Osteocyte (in vitro differentiated cells): ENCODE measurements around the gene HSFX1. TPM values are rescaled to one million over a fixed set of nuclear protein-coding genes. Genes with fewer than 3 reads are reported as not detected.
"Not testable (repeated sequence)": the region's sequence is repeated elsewhere in the genome, so short reads cannot be mapped to it uniquely, and the experiment has no call there.

Experiments
- DNase-seq: peaks from one replicate; pipeline ENCODE4 v3.0.0; 2021; ENCODE audit warnings: mixed read lengths; ENCODE audit not compliant: unreplicated experiment; ENCODE audit errors: extremely low spot score
- H3K27ac Mint-ChIP-seq: one replicate; pipeline ENCODE4 v1.8.0; 2021; ENCODE audit warnings: mild to moderate bottlenecking, mixed read lengths; ENCODE audit not compliant: unreplicated experiment
- H3K27me3 Mint-ChIP-seq: one replicate; pipeline ENCODE4 v1.8.0; 2021; ENCODE audit warnings: mixed read lengths; ENCODE audit not compliant: unreplicated experiment
- H3K36me3 Mint-ChIP-seq: one replicate; pipeline ENCODE4 v1.8.0; 2021; ENCODE audit warnings: mixed read lengths; ENCODE audit not compliant: unreplicated experiment
- H3K4me1 Mint-ChIP-seq: one replicate; pipeline ENCODE4 v1.8.0; 2021; ENCODE audit warnings: mixed read lengths; ENCODE audit not compliant: unreplicated experiment
- H3K4me3 Mint-ChIP-seq: one replicate; pipeline ENCODE4 v1.8.0; 2021; ENCODE audit warnings: mild to moderate bottlenecking, moderate library complexity, mixed read lengths; ENCODE audit not compliant: unreplicated experiment
- H3K9me3 Mint-ChIP-seq: one replicate; pipeline ENCODE4 v1.8.0; 2021; ENCODE audit warnings: mixed read lengths; ENCODE audit not compliant: unreplicated experiment
- CTCF ChIP-seq: fragments of 200-600 bp; sonication (generic); IDR thresholded peaks from 2 replicates; pipeline ENCODE4 v1.5.0; 2021; ENCODE audit warnings: antibody characterized with exemption, mild to moderate bottlenecking, moderate library complexity
- long read RNA-seq: library from polyadenylated mRNA; unstranded; transcript quantifications from one replicate; pipeline ENCODE4 v2.0.0, GENCODE V29; 2021
- total RNA-seq: library from RNA; stranded (reverse); gene quantifications from 2 replicates; pipeline ENCODE4 v1.2.1, GENCODE V29; 2021

Gene HSFX1, protein sequence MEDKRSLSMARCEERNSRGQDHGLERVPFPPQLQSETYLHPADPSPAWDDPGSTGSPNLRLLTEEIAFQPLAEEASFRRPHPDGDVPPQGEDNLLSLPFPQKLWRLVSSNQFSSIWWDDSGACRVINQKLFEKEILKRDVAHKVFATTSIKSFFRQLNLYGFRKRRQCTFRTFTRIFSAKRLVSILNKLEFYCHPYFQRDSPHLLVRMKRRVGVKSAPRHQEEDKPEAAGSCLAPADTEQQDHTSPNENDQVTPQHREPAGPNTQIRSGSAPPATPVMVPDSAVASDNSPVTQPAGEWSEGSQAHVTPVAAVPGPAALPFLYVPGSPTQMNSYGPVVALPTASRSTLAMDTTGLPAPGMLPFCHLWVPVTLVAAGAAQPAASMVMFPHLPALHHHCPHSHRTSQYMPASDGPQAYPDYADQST
- 1.6 and 2.1 TPM in 2 replicates for total RNA-seq
- long read RNA-seq, partial matches to known transcripts, result 0 of 1 reads
- long read RNA-seq, other reads (novel, unspliced or antisense), result 1 of 1 reads

GRCh38 chrX:149773768-149774167, at the start of gene HSFX1:
TSS of gene HSFX1 (plus strand) at chrX:149774068. CDS start at chrX:149774682, 614 bp downstream.
- H3K4me1 Mint-ChIP-seq, H3K9me3 Mint-ChIP-seq, DNase-seq, H3K36me3 Mint-ChIP-seq, H3K27ac Mint-ChIP-seq, H3K27me3 Mint-ChIP-seq, H3K4me3 Mint-ChIP-seq: not testable (repeated sequence)

DNA sequence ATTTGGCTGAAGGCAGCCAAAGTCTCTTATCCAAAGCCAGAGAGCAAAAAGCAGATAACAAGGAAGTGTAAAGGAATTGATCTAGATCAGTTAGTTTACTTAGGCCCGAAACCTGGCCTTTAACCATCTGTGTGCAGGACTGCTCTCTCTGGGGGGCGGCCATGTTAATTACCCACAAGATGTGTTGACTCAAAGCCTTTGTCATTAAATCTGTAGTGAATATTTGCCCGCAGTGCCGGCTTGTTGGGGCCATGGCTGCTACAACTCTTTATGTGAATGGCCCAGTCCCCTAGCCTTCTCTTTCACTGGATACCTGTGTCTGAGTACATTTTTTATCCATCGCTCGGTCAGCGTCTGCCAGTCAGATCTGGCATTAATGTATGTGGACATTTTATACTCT, 46.6 kb upstream of the HSFX1 start:
- not testable (repeated sequence) for H3K4me1 Mint-ChIP-seq, H3K4me3 Mint-ChIP-seq, DNase-seq, H3K9me3 Mint-ChIP-seq, H3K27me3 Mint-ChIP-seq, H3K27ac Mint-ChIP-seq, H3K36me3 Mint-ChIP-seq

DNA sequence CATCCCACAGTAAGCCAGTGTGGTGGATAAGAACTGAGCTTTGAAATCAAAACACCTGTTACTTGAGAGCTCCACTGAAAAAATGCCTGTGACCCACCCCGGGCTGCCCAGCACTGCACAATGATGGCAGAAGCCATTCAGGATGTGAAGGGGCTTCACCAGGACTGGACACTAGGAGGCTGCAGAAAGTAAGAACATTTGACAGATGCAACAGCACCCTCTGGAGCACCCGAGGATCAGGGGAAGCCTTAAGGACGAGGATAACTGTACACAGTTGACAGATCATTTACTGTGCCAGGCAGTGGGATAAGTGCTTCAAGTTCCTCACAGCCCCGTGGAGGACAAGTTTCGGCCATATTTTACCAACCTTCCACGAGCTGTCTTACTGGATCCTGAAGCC, 31.6 kb upstream of the HSFX1 start:
- H3K27ac Mint-ChIP-seq, DNase-seq, H3K27me3 Mint-ChIP-seq, H3K4me3 Mint-ChIP-seq, H3K9me3 Mint-ChIP-seq, H3K36me3 Mint-ChIP-seq, H3K4me1 Mint-ChIP-seq: not testable (repeated sequence)

GRCh38 chrX:149746390-149747007, 27.4 kb upstream of the HSFX1 start:
- not testable (repeated sequence) for H3K36me3 Mint-ChIP-seq, H3K4me3 Mint-ChIP-seq, DNase-seq, H3K4me1 Mint-ChIP-seq, H3K27me3 Mint-ChIP-seq, H3K9me3 Mint-ChIP-seq, H3K27ac Mint-ChIP-seq

GRCh38 chrX:149757206-149758067, 16.4 kb upstream of the HSFX1 start:
- Mint-ChIP-seq H3K4me3 (no peak overlapping the region), H3K9me3 (peaks cover 5% of the 10 kb centered on the region), H3K27ac (no peak overlapping the region), H3K27me3 (no peaks in the 10 kb centered on the region), H3K4me1 (no peaks in the 10 kb centered on the region), H3K36me3 (no peaks in the 10 kb centered on the region)
- no peak for TF ChIP-seq CTCF
- no peak for DNase-seq

DNA sequence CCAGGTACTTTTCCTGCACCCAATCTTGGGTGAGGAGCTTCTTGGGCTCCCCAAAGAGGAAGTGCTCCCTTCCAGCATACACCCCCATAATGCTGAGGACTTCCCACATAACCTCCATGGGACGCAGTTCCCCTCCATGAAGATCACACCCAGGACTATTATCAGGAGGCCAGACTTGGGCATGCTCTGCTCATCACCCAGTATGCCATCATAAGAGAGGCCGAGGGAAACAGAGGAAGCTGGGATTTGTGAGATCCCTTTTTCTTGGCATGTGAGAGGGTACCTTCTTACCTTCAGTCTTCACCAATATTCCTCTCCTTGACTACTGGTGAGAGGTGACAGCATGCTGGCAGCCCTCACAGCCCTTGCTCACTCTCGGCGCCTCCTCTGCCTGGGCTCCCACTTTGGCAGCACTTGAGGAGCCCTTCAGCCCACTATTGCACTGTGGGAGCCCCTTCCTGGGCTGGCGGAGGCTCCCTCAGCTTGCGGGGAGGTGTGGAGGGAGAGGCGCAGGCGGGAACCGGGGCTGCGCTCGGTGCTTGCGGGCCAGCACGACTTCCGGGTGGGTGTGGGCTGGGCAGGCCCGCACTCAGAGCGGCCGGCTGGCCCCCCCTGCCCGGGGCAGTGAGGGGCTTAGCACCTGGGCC, 15.7 kb upstream of the HSFX1 start:
- peaks cover 5% of the 10 kb centered on the region for H3K9me3 Mint-ChIP-seq
- no peaks in the 10 kb centered on the region for H3K36me3 Mint-ChIP-seq
- H3K27me3 Mint-ChIP-seq, result no peaks in the 10 kb centered on the region
- H3K4me1 Mint-ChIP-seq, result no peaks in the 10 kb centered on the region
- no peak for TF ChIP-seq CTCF
- H3K27ac Mint-ChIP-seq, result no peak overlapping the region
- no peak overlapping the region for H3K4me3 Mint-ChIP-seq
- DNase-seq, result no peak

DNA sequence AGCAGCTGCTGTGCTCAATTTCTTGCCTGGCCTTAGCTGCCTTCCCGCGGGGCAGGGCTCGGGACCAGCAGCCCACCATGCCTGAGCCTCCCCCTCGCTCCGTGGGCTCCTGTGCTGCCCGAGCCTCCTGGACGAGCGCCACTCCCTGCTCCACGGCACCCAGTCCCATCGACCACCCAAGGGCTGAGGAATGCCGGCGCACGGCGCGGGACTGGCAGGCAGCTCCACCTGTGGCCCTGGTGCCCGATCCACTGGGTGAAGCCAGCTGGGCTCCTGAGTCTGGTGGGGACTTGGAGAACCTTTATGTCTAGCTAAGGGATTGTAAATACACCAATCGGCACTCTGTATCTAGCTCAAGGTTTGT, 15.2 kb upstream of the HSFX1 start:
- not testable (repeated sequence) for H3K36me3 Mint-ChIP-seq, H3K27me3 Mint-ChIP-seq, H3K4me3 Mint-ChIP-seq, H3K9me3 Mint-ChIP-seq, DNase-seq, H3K4me1 Mint-ChIP-seq, H3K27ac Mint-ChIP-seq
